Lower leg skin (tissue), 3 donors: Measurements from ENCODE around the gene SCN8A.

Source experiments
- CTCF ChIP-seq, 3 donors: fragments of 450-650 bp; IDR thresholded peaks; one replicate each; pipeline ENCODE4 v1.5.1; 2016; ENCODE audit warnings: antibody characterized with exemption in 3 of 3, mild to moderate bottlenecking in 3 of 3, moderate library complexity in 2 of 3
- POLR2A ChIP-seq, 2 donors: fragments of 450-650 bp; IDR thresholded peaks; one replicate each; pipeline ENCODE4 v1.6.1; 2016 to 2017; ENCODE audit warnings: antibody characterized with exemption in 2 of 2, mild to moderate bottlenecking in 1 of 2, moderate library complexity in 1 of 2

DNA sequence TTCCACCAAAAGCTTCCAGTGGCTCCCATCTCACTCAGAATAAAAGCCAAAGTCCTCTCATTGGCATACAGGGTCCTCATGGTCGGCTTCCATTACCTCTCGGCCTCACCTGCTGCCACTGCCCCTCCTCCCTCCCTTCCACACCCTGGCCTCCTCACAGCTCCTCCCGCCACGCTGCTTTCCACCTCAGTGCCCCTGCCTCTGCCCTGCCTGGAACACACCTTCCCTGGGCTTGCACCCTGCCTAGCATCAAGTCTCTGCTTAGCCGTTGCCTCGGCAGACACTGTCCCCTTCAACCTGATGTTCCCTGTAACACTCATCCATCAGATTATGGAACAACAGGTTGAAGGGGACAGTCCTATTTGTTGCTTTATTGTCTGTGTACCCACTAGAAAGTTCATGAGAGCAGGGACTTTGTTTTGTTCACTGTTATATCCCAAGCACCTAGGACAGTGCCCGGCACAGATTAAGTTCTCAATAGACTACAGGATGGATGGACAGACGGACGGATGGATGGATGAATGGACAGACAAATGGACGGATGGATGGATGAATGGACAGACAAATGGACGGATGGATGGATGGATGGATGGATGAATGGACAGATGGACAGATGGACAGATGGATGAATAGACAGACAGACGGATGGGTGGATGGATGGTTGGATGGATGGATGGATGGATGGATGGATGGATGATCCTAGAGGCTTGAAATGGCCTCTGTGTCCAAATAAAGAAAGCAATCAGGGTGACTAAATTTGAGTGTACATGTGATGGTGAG, 242.6 kb downstream of the SCN8A start:
- TF ChIP-seq CTCF (IDR thresholded peaks at IDR 0.05): no peak
- no peak for TF ChIP-seq POLR2A (IDR thresholded peaks at IDR 0.05)
